ENCODE results near the gene RPN1. TPM values are rescaled to one million over a fixed set of nuclear protein-coding genes. Genes with fewer than 3 reads are reported as not detected.

Gene RPN1
- total and polyA plus RNA-seq, 2 donors (not counting 3 experiments of a cell fraction or from before 2014, with no cell fraction given): 250 to 266 TPM

DNA sequence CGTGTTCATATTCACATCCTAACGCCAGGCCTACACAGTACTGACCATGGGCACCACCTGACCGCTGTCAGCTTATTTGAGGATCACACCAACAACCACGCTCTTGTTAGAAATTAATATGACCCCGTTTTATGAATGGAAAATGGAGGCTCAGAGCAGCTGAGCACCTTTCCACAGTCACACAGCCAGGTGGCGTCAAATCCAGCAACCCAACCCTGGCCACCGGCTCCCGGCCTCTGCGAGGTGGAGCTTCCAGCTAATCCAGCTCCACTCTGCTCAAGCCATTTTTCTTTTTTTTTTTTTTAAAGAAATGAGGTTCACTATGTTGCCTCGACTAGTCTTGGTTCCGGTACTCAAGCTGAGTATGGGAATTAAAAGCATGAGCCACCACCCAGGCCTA is 41.3 kb downstream of the RPN1 start:
- H3K79me2 ChIP-seq (ENCODE audit: control insufficient read depth, insufficient read depth, low read length): no peaks in the 10 kb centered on the region
- peaks cover under 1 to 5% of the 10 kb centered on the region in 2 experiments for H3K36me3 ChIP-seq (ENCODE audit: control insufficient read depth in 2 of 2, extremely low read depth in 1 of 2, insufficient read depth in 2 of 2, low read length in 2 of 2)
- no peaks in the 10 kb centered on the region for H4K20me1 ChIP-seq (replicated peaks; ENCODE audit: control insufficient read depth, extremely low read depth, insufficient read depth, low read length)
- intact Hi-C loops (cut with micrococcal nuclease) (loop anchor here (2.0 kb wide), 1 partner anchor 534 kb away; no protein-coding TSS in a partner anchor), dilution Hi-C loops (cut with MboI; ENCODE audit: extremely low pct_ligation_motif_present, low sequenced_read_pairs) (no loop called here)
- ChIA-PET CTCF (interaction anchor here (0.7 to 4.7 kb wide), 21 partner anchors 8 to 515 kb away, joined by 3 to 76 read pairs (median 7); partner anchors contain the start of gene RPN1), POLR2A (no interaction called here)
- H3K9me1 ChIP-seq (replicated peaks; ENCODE audit: control insufficient read depth, extremely low read depth, insufficient read depth, low read length): no peaks in the 10 kb centered on the region
- no peak for FAIRE-seq
- H3K4me2 ChIP-seq (ENCODE audit: insufficient read depth, low read length): no peak overlapping the region
- H3K4me3 ChIP-seq (replicated peaks in 1 of 3; ENCODE audit: insufficient read depth in 1 of 3, low read depth in 1 of 3, low read length in 3 of 3): no peak overlapping the region
- H3K27ac ChIP-seq (ENCODE audit: insufficient read depth, low read depth, low read length): no peak overlapping the region
- H3K9ac ChIP-seq (replicated peaks; ENCODE audit: extremely low read depth, insufficient read depth, low read length): no peak overlapping the region
- no peak overlapping the region for H2AFZ ChIP-seq (ENCODE audit: low read depth, low read length)
- no peaks in the 10 kb centered on the region for H3K27me3 ChIP-seq (ENCODE audit: control insufficient read depth in 2 of 2, insufficient read depth in 2 of 2, low read length in 2 of 2)
- DNase-seq (ENCODE audit: low read depth, low spot score): no peak
- TF ChIP-seq GATA2 (IDR thresholded peaks at IDR 0.05; ENCODE audit: insufficient read depth, insufficient read length, low read depth, low read length) (no peak), POLR2A (IDR thresholded peaks at IDR 0.05; ENCODE audit: low read depth, low read length) (no peak), EZH2 (IDR thresholded peaks at IDR 0.05; ENCODE audit: borderline replicate concordance, low read depth, low read length, severe bottlenecking) (no peak), MYC (IDR thresholded peaks at IDR 0.05; ENCODE audit: low read depth, low read length) (no peak), FOS (IDR thresholded peaks at IDR 0.05; ENCODE audit: borderline replicate concordance, insufficient read depth, low read length) (no peak), POLR2AphosphoS5 (IDR thresholded peaks at IDR 0.05; ENCODE audit: insufficient read depth, low read depth, low read length) (no peak)
- TF ChIP-seq, protein P1, sequence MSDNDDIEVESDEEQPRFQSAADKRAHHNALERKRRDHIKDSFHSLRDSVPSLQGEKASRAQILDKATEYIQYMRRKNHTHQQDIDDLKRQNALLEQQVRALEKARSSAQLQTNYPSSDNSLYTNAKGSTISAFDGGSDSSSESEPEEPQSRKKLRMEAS (IDR thresholded peaks at IDR 0.05; ENCODE audit: insufficient read depth, insufficient read length): no peak
- TF ChIP-seq, protein P2, sequence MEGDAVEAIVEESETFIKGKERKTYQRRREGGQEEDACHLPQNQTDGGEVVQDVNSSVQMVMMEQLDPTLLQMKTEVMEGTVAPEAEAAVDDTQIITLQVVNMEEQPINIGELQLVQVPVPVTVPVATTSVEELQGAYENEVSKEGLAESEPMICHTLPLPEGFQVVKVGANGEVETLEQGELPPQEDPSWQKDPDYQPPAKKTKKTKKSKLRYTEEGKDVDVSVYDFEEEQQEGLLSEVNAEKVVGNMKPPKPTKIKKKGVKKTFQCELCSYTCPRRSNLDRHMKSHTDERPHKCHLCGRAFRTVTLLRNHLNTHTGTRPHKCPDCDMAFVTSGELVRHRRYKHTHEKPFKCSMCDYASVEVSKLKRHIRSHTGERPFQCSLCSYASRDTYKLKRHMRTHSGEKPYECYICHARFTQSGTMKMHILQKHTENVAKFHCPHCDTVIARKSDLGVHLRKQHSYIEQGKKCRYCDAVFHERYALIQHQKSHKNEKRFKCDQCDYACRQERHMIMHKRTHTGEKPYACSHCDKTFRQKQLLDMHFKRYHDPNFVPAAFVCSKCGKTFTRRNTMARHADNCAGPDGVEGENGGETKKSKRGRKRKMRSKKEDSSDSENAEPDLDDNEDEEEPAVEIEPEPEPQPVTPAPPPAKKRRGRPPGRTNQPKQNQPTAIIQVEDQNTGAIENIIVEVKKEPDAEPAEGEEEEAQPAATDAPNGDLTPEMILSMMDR (IDR thresholded peaks at IDR 0.05; ENCODE audit: extremely low read depth in 1 of 2, insufficient read depth in 1 of 2, low read depth in 1 of 2, low read length in 2 of 2): no peak
- H3K9me3 ChIP-seq (replicated peaks; ENCODE audit: control insufficient read depth, insufficient read depth, low read length): no peaks in the 10 kb centered on the region
- peaks cover 5% of the 10 kb centered on the region for H3K4me1 ChIP-seq (ENCODE audit: control insufficient read depth, extremely low read depth, insufficient read depth, low read length)
- BruUV-seq (replicated peaks): no TSS peak
